Endometrial microvascular endothelial cells (primary cell): Measurements from ENCODE around the gene DDX23. TPM values are rescaled to one million over a fixed set of nuclear protein-coding genes. Genes with fewer than 3 reads are reported as not detected.

ENCODE experiments used
- in situ Hi-C: cut with HindIII; loops from 2 replicates; pipeline ENCODE4 v1.10.0; 2017; ENCODE audit warnings: low sequenced_read_pairs, low pct_unique_long_range_greater_than_20kb; ENCODE audit errors: inconsistent ontology term
- total RNA-seq: library from RNA; depleted of rRNA; stranded (reverse); fragments of >200 nt; gene quantifications from one replicate; pipeline ENCODE4 v1.2.3, GENCODE V29; 2015; ENCODE audit errors: inconsistent ontology term

DDX23 gene
- total RNA-seq, 1 donor from 2014 or later: 86.7 TPM

GRCh38 chr12:48827513-48828096 lies 24.4 kb downstream of the DDX23 start:
- in situ Hi-C loops: no loop called here

GRCh38 chr12:48827026-48827425 lies 24.9 kb downstream of the DDX23 start:
- in situ Hi-C loops: no loop called here

GRCh38 chr12:48826209-48826855 lies 25.6 kb downstream of the DDX23 start:
- in situ Hi-C loops: no loop called here

GRCh38 chr12:48824905-48825304 lies 27.1 kb downstream of the DDX23 start:
- in situ Hi-C loops: no loop called here

GRCh38 chr12:48824112-48824511 lies 27.9 kb downstream of the DDX23 start:
- in situ Hi-C loops: no loop called here

GRCh38 chr12:48823281-48823680 lies 28.7 kb downstream of the DDX23 start:
- in situ Hi-C loops: no loop called here

GRCh38 chr12:48822711-48823110 lies 29.3 kb downstream of the DDX23 start:
- in situ Hi-C loops: no loop called here

- in situ Hi-C loops: no loop called here
Observed at GRCh38 chr12:48822139-48822538, 29.8 kb downstream of the DDX23 start.

GRCh38 chr12:48819986-48820725 lies 31.8 kb downstream of the DDX23 start:
- in situ Hi-C loops: no loop called here

GRCh38 chr12:48818831-48819590 lies 33.0 kb downstream of the DDX23 start:
- in situ Hi-C loops: no loop called here

GRCh38 chr12:48817873-48818830 lies 33.8 kb downstream of the DDX23 start, which contains the start of gene CACNB3:
Gene CACNB3 (plus strand): TSS chr12:48818496. CDS start chr12:48818930, 434 bp downstream.
- in situ Hi-C loops: no loop called here

GRCh38 chr12:48816143-48816854 lies 35.7 kb downstream of the DDX23 start:
- in situ Hi-C loops: no loop called here

GRCh38 chr12:48815126-48816110 lies 36.5 kb downstream of the DDX23 start:
- in situ Hi-C loops: no loop called here

GRCh38 chr12:48814262-48815125 lies 37.5 kb downstream of the DDX23 start:
- in situ Hi-C loops: no loop called here

GRCh38 chr12:48813465-48814261 lies 38.3 kb downstream of the DDX23 start:
- in situ Hi-C loops: no loop called here
